H4 (cell line): Measurements from ENCODE around the gene LMO1. TPM values are rescaled to one million over a fixed set of nuclear protein-coding genes. Genes with fewer than 3 reads are reported as not detected.

Experiments
- DNase-seq: peaks from one replicate; pipeline ENCODE4 v3.0.0-alpha.2; 2015; ENCODE audit warnings: low spot score
- total RNA-seq: library from RNA; depleted of rRNA; stranded (reverse); fragments of >200 nt; shearing (Covaris generic); gene quantifications from 2 replicates; pipeline ENCODE4 v1.2.3, GENCODE V29; 2014; rRNA removed

Gene LMO1
- total RNA-seq = 0.46 TPM in 1 of 2 replicates, not detected in the other

GRCh38 chr11:8263769-8264410 lies at the start of gene LMO1:
TSS of gene LMO1 (minus strand) at chr11:8263878. CDS start at chr11:8263362, 516 bp downstream.
- DNase-seq = peak; percentile 72

- no peak for DNase-seq
Measured at GRCh38 chr11:8312986-8313385, 49.3 kb upstream of the LMO1 start.

GRCh38 chr11:8311366-8311765 lies 47.7 kb upstream of the LMO1 start:
- no peak for DNase-seq

GRCh38 chr11:8310743-8311298 lies 47.1 kb upstream of the LMO1 start:
- no peak for DNase-seq

GRCh38 chr11:8309862-8310261 lies 46.2 kb upstream of the LMO1 start:
- no peak for DNase-seq

GRCh38 chr11:8309311-8309710 lies 45.6 kb upstream of the LMO1 start:
- DNase-seq = no peak

GRCh38 chr11:8307601-8308000 lies 43.9 kb upstream of the LMO1 start:
- no peak for DNase-seq

GRCh38 chr11:8301622-8302021 lies 37.9 kb upstream of the LMO1 start:
- no peak for DNase-seq

GRCh38 chr11:8298801-8299786 lies 35.4 kb upstream of the LMO1 start:
- no peak for DNase-seq

GRCh38 chr11:8297781-8298440 lies 34.2 kb upstream of the LMO1 start:
- no peak for DNase-seq

GRCh38 chr11:8296872-8297271 lies 33.2 kb upstream of the LMO1 start:
- DNase-seq = no peak

- DNase-seq = no peak
Measured at GRCh38 chr11:8296038-8296649, 32.5 kb upstream of the LMO1 start.

- no peak for DNase-seq
Measured at GRCh38 chr11:8294251-8294935, 30.7 kb upstream of the LMO1 start.

GRCh38 chr11:8293171-8293570 lies 29.5 kb upstream of the LMO1 start:
- DNase-seq = no peak

- DNase-seq = no peak
Measured at GRCh38 chr11:8292351-8292750, 28.7 kb upstream of the LMO1 start.

- no peak for DNase-seq
Measured at GRCh38 chr11:8291421-8292350, 28.0 kb upstream of the LMO1 start.

- DNase-seq = no peak
Measured at GRCh38 chr11:8290081-8290810, 26.6 kb upstream of the LMO1 start.

- DNase-seq = no peak
Measured at GRCh38 chr11:8289492-8289918, 25.8 kb upstream of the LMO1 start.

- no peak for DNase-seq
Measured at GRCh38 chr11:8288824-8289491, 25.3 kb upstream of the LMO1 start.
